GM13977 (cell line): ENCODE results near the gene RAD51B.

ENCODE experiments used
- DNase-seq: peaks from one replicate; pipeline ENCODE4 v3.0.0; 2012; ENCODE audit warnings: low spot score
- in situ Hi-C: fragments of 300-500 bp; cut with MboI; formaldehyde crosslinking; loops from one replicate; pipeline ENCODE4 v1.12.0; 2022; ENCODE audit warnings: low sequenced_read_pairs, low pct_unique_long_range_greater_than_20kb, mixed read lengths, inconsistent platforms; ENCODE audit not compliant: unreplicated experiment
- TF ChIP-seq, protein P1 (sequence below): IDR thresholded peaks from 2 replicates; pipeline ENCODE4 v1.5.1; 2012; ENCODE audit warnings: mild to moderate bottlenecking, control low read depth; ENCODE audit not compliant: insufficient read depth; ENCODE audit errors: extremely low read depth, missing control alignments

RAD51B gene

DNA sequence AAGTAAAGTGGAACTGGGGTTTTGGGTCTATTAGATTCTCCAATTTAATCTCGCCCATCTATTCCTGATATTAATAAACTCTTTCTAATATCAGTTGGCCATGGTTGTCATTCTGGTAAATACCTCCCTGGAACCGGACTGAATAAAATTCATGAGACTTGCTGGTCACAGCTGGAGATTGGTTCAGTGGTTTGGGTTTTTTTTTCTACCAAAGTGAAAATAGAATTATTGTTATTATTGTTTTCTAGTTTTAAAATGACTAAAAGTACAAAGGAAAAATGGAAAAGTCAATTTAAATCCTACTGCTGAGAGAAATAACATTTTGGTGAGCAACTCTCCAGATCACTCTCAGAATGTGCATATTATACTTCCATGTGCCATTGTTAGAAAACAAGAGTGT lies 535.8 kb downstream of the RAD51B start:
- TF ChIP-seq, protein P1, sequence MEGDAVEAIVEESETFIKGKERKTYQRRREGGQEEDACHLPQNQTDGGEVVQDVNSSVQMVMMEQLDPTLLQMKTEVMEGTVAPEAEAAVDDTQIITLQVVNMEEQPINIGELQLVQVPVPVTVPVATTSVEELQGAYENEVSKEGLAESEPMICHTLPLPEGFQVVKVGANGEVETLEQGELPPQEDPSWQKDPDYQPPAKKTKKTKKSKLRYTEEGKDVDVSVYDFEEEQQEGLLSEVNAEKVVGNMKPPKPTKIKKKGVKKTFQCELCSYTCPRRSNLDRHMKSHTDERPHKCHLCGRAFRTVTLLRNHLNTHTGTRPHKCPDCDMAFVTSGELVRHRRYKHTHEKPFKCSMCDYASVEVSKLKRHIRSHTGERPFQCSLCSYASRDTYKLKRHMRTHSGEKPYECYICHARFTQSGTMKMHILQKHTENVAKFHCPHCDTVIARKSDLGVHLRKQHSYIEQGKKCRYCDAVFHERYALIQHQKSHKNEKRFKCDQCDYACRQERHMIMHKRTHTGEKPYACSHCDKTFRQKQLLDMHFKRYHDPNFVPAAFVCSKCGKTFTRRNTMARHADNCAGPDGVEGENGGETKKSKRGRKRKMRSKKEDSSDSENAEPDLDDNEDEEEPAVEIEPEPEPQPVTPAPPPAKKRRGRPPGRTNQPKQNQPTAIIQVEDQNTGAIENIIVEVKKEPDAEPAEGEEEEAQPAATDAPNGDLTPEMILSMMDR, result no peak
- no peak for DNase-seq
- in situ Hi-C loops, result no loop called here

DNA sequence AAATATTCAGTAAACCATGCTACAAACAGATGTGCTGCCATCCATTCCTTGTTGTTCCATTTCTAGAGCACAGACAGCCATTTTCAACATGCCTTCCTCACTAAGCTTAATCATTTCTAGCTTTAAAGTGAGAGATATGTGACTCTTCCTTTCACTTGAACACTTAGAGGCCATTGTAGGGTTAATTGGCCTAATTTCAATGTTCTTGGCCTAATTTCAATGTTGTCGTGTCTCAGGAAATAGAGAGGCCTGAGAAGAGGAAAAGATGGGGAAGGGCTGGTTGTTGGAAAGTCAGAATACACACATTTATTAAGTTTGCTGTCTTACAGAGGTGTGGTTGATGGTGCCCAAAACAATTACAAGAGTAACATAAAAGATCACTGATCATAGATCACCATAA lies 538.2 kb downstream of the RAD51B start:
- TF ChIP-seq, protein P1, result no peak
- no peak for DNase-seq
- in situ Hi-C loops, result no loop called here

DNA sequence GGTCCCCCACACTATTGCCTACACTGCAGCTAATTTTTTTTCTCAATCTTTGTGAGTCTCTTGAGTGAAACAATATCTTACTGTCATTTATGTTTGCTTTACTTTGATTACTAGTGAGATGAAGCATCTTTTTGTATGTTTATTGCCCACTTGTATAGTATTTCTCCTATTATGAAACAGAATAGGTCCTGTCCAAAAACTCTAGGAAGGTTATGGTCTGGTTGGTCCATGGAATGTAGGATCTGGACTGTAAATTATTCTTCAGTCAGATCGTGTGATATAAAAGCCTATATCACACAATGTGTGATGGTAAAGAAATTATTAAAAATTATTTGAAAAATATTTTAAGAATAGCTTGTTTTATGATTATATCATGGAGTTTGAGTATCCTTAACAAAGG lies 538.9 kb downstream of the RAD51B start:
- DNase-seq, result no peak
- in situ Hi-C loops, result no loop called here
- TF ChIP-seq, protein P1, result no peak

DNA sequence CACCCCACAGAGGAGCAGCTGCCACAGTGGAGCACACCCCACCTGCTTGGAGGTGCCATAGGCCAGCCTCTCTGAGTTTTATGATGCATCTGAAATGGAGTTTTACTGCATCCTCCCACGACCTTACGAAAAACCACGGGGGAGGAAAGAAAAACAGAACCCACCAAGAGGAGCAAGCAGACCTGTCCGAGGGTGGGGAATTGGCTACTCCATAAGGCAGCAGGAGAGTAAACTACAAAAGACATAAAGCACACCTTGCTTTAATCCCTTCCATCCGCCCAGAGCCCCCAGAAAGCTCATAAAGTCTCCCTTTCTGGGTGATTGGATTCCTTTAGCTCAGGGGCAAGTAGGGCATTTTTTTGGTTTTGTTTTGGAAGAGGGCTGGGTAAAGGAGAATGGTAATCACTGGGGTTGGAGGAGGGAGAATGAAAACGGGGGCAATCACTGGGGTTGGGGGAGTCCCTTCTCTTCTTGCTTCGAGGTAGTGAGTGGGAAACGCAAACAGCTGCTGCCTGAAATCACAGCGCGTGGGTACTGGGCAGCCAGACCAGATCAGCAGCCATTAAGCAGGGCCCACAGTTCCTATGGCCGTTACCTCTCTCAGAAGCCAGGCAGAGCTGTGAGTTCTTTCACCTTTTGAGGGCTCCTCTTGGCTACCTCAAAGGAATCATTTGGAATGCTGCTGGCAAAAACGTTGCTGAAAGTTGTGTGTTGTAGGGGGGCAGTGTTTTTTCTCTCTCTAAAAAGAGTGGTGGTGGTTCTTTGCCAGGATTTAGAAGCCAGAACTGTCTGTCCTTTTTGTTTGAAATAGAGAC lies 539.6 kb downstream of the RAD51B start:
- TF ChIP-seq, protein P1, result no peak
- in situ Hi-C loops, result no loop called here
- peak; percentile 49 for DNase-seq

- in situ Hi-C loops, result no loop called here
- DNase-seq, result peak; percentile 32
- TF ChIP-seq, protein P1, result no peak
These were observed 540.4 kb downstream of the RAD51B start for GRCh38 chr14:68359837-68360552.

DNA sequence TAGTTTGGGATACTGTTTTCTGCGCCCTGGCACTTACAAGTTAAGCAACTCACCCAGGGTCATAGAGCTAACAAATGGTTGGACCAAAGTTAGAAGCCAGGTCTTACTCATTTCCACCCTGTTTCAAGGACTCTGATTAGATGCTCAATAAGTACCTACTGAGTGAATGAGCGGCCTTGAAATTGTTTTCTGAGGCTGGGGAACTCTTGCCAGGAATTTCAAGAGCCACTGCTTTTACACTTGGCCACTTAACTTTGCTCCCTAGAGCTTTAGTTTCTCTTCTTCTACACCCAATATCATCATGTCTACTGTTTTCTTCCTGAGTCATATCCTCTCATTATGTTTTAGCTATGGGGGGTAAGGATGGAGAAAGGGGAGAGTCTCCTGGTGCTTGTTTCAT lies 541.7 kb downstream of the RAD51B start:
- TF ChIP-seq, protein P1, result no peak
- no peak for DNase-seq
- in situ Hi-C loops, result no loop called here
